Glutamatergic neuron (in vitro differentiated cells): ENCODE measurements around the gene GPR78. TPM values are rescaled to one million over a fixed set of nuclear protein-coding genes. Genes with fewer than 3 reads are reported as not detected.
A peak's percentile ranks its signal among the peaks of the same experiment; 100 is the strongest.

Experiments used
- DNase-seq: peaks from one replicate; pipeline ENCODE4 v3.0.0; 2022
- H3K27ac Mint-ChIP-seq: one replicate; pipeline ENCODE4 v1.8.0; 2020; ENCODE audit warnings: mild to moderate bottlenecking, mixed read lengths, inconsistent platforms; ENCODE audit not compliant: unreplicated experiment
- H3K27me3 Mint-ChIP-seq: one replicate; pipeline ENCODE4 v1.8.0; 2020; ENCODE audit warnings: mild to moderate bottlenecking, moderate library complexity, mixed read lengths, inconsistent platforms; ENCODE audit not compliant: unreplicated experiment
- H3K36me3 Mint-ChIP-seq: one replicate; pipeline ENCODE4 v1.8.0; 2020; ENCODE audit warnings: mild to moderate bottlenecking, mixed read lengths, inconsistent platforms; ENCODE audit not compliant: unreplicated experiment
- H3K4me1 Mint-ChIP-seq: one replicate; pipeline ENCODE4 v1.8.0; 2020; ENCODE audit warnings: mild to moderate bottlenecking, low read depth, mixed read lengths, inconsistent platforms; ENCODE audit not compliant: unreplicated experiment
- H3K4me3 Mint-ChIP-seq: one replicate; pipeline ENCODE4 v1.8.0; 2020; ENCODE audit warnings: mild to moderate bottlenecking, mixed read lengths, inconsistent platforms; ENCODE audit not compliant: unreplicated experiment
- H3K9me3 Mint-ChIP-seq: one replicate; pipeline ENCODE4 v1.8.0; 2020; ENCODE audit warnings: mild to moderate bottlenecking, moderate library complexity, mixed read lengths, inconsistent platforms; ENCODE audit not compliant: unreplicated experiment
- CTCF ChIP-seq: fragments of 200-600 bp; sonication (generic); IDR thresholded peaks from one replicate; pipeline ENCODE4 v1.5.0; 2021; ENCODE audit not compliant: partially characterized antibody, unreplicated experiment
- total RNA-seq: library from RNA; stranded (reverse); fragmentation: NEBNext Ultra II Directional; extraction: Animal tissue kit (Norgen Biotek cat#: 25700); gene quantifications from one replicate; pipeline ENCODE4 v1.2.1, GENCODE V29; 2021; ENCODE audit not compliant: unreplicated experiment

Gene GPR78
- total RNA-seq, 1 donor from 2014 or later = 0.17 TPM

GRCh38 chr4:8543623-8544022 is 36.6 kb upstream of the GPR78 start:
- no peak for DNase-seq
- peak overlapping the region; percentile 44 for H3K27ac Mint-ChIP-seq
- H3K36me3 Mint-ChIP-seq = no peaks in the 10 kb centered on the region
- peak overlapping the region; percentile 43 for H3K4me3 Mint-ChIP-seq
- H3K27me3 Mint-ChIP-seq = peaks cover 5% of the 10 kb centered on the region
- peaks cover 2% of the 10 kb centered on the region for H3K9me3 Mint-ChIP-seq
- no peak for TF ChIP-seq CTCF
- peaks cover 4% of the 10 kb centered on the region for H3K4me1 Mint-ChIP-seq

GRCh38 chr4:8544282-8544681 is 35.9 kb upstream of the GPR78 start:
- H3K36me3 Mint-ChIP-seq = no peaks in the 10 kb centered on the region
- peaks cover 6% of the 10 kb centered on the region for H3K27me3 Mint-ChIP-seq
- TF ChIP-seq CTCF = no peak
- H3K4me3 Mint-ChIP-seq = no peak overlapping the region
- peaks cover 2% of the 10 kb centered on the region for H3K9me3 Mint-ChIP-seq
- no peak overlapping the region for H3K27ac Mint-ChIP-seq
- no peak for DNase-seq
- peaks cover 6% of the 10 kb centered on the region for H3K4me1 Mint-ChIP-seq

- H3K9me3 Mint-ChIP-seq = peaks cover 2% of the 10 kb centered on the region
- no peak overlapping the region for H3K4me3 Mint-ChIP-seq
- peak; percentile 40 for DNase-seq
- H3K27ac Mint-ChIP-seq = no peak overlapping the region
- H3K36me3 Mint-ChIP-seq = no peaks in the 10 kb centered on the region
- peaks cover 6% of the 10 kb centered on the region for H3K4me1 Mint-ChIP-seq
- H3K27me3 Mint-ChIP-seq = peaks cover 6% of the 10 kb centered on the region
- TF ChIP-seq CTCF = no peak
These were observed 35.3 kb upstream of the GPR78 start for GRCh38 chr4:8544741-8545438.

GRCh38 chr4:8545439-8545765 is 34.8 kb upstream of the GPR78 start:
- no peak overlapping the region for H3K4me3 Mint-ChIP-seq
- DNase-seq = no peak
- peaks cover 6% of the 10 kb centered on the region for H3K27me3 Mint-ChIP-seq
- H3K9me3 Mint-ChIP-seq = peaks cover 2% of the 10 kb centered on the region
- H3K27ac Mint-ChIP-seq = no peak overlapping the region
- H3K4me1 Mint-ChIP-seq = peaks cover 6% of the 10 kb centered on the region
- H3K36me3 Mint-ChIP-seq = no peaks in the 10 kb centered on the region
- no peak for TF ChIP-seq CTCF

DNA sequence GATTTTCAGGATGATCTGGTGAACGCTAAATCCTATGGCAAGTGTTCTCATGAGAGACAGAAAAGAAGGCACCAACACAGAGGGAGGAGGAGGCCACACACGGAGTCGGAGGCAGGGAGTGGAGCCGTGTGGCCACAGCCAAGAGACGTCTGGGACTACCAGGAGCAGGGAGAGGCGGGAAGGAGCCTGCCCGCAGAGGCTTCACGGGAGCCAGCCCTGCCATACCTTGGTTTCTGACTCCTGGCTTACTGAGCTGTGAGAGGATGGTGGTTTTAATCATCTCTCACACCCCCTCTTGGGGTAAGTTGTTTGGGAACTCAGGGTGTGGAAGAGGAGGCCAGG is 33.5 kb upstream of the GPR78 start:
- TF ChIP-seq CTCF = no peak
- peaks cover 2% of the 10 kb centered on the region for H3K9me3 Mint-ChIP-seq
- no peak overlapping the region for H3K4me3 Mint-ChIP-seq
- H3K27ac Mint-ChIP-seq = no peak overlapping the region
- peaks cover 6% of the 10 kb centered on the region for H3K4me1 Mint-ChIP-seq
- peaks cover 6% of the 10 kb centered on the region for H3K27me3 Mint-ChIP-seq
- H3K36me3 Mint-ChIP-seq = no peaks in the 10 kb centered on the region
- DNase-seq = no peak
